A549 treated with ZK216348 at 1 μM for 4 hours (cell line): Measurements from ENCODE around the gene TTLL13. TPM values are rescaled to one million over a fixed set of nuclear protein-coding genes. Genes with fewer than 3 reads are reported as not detected.

Source experiments
- total RNA-seq: library from RNA; stranded (reverse); fragments of 200-300 nt; extraction: Qiagen RNA extraction; gene quantifications from 5 replicates; pipeline ENCODE4 v1.2.3, GENCODE V29; 2022; ENCODE audit warnings: low read depth

Gene TTLL13, protein sequence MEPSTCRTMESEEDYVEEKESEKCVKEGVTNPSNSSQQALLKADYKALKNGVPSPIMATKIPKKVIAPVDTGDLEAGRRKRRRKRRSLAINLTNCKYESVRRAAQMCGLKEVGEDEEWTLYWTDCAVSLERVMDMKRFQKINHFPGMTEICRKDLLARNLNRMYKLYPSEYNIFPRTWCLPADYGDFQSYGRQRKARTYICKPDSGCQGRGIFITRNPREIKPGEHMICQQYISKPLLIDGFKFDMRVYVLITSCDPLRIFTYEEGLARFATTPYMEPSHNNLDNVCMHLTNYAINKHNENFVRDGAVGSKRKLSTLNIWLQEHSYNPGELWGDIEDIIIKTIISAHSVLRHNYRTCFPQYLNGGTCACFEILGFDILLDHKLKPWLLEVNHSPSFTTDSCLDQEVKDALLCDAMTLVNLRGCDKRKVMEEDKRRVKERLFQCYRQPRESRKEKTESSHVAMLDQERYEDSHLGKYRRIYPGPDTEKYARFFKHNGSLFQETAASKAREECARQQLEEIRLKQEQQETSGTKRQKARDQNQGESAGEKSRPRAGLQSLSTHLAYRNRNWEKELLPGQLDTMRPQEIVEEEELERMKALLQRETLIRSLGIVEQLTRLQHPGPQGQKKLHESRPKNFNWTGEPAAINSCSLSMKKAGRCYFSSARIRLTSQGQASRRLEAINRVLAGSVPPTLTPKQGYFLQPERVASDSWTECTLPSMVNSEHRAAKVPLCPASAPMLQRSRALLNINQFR
- 0.11 to 0.43 TPM (median 0.16 TPM) in 4 of 5 replicates, not detected in the other for total RNA-seq

DNA sequence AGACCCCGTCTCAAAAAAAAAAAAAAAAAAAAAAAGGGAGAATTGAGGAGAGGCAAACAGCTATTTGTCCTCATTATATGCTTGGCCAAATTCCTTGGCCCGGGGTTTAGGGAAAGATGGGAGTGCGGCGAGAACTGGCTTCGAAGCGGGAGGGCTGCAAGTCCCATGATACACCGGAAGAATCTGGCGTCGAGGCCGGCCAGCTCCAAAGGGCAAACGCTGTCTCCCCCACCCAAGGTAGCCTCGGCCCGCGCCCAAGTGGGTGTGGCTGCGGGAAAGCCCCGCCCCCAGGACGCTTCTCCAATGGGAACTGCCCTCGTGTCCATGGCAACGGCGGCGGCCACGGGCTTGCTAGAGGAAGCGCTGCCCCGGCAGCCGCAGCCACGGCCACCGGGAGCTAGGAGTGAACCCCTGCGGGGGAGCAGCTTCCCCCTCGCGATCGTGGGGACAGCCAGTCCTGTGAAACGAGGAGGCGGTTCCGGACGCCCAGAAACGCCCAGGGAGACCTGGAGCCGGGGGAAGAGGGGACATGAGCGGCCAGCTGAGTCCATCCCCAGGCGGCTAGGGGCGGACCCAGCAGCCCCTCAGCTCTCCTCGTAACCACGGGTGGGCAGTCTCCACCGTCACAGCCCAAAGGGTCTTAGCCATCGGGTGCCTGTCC is at the start of gene TTLL13:
Gene TTLL13 (plus strand): TSS at position 354 of the 661 bp plus-strand sequence. CDS start 1,075 bp downstream, outside the sequence.

DNA sequence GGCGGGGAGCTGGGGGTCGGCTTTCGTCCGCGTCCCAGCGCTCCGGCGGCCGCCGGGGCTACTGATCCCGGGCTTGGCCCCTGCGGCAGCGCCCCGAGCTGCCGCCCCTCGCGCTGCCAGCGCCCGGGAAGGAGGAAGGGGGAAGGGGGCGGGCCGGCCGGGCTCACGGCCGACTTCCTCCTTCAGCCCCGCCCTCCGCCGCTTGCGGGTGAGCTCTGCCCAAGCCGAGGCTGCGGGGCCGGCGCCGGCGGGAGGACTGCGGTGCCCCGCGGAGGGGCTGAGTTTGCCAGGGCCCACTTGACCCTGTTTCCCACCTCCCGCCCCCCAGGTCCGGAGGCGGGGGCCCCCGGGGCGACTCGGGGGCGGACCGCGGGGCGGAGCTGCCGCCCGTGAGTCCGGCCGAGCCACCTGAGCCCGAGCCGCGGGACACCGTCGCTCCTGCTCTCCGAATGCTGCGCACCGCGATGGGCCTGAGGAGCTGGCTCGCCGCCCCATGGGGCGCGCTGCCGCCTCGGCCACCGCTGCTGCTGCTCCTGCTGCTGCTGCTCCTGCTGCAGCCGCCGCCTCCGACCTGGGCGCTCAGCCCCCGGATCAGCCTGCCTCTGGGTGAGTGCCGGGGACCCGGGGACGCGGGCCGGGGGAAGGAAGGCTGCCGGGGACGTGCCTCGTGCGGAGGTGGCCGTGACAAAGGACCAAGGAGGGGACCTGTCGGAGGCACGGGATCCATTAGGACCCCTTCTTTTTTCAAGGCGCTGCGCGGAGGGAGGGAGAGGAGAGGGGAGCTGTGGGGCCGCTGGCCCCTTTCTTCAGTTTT is 48.0 kb upstream of the TTLL13 start, which contains the start of gene SEMA4B:
Gene SEMA4B (plus strand): TSS at position 201 of the 814 bp plus-strand sequence. CDS start 249 bp downstream, at position 450.

GRCh38 chr15:90233387-90234095 is 15.8 kb upstream of the TTLL13 start, which contains the start of gene CIB1:
TSS of gene CIB1 (minus strand) at chr15:90233941. CDS start at chr15:90233885, 56 bp downstream.

DNA sequence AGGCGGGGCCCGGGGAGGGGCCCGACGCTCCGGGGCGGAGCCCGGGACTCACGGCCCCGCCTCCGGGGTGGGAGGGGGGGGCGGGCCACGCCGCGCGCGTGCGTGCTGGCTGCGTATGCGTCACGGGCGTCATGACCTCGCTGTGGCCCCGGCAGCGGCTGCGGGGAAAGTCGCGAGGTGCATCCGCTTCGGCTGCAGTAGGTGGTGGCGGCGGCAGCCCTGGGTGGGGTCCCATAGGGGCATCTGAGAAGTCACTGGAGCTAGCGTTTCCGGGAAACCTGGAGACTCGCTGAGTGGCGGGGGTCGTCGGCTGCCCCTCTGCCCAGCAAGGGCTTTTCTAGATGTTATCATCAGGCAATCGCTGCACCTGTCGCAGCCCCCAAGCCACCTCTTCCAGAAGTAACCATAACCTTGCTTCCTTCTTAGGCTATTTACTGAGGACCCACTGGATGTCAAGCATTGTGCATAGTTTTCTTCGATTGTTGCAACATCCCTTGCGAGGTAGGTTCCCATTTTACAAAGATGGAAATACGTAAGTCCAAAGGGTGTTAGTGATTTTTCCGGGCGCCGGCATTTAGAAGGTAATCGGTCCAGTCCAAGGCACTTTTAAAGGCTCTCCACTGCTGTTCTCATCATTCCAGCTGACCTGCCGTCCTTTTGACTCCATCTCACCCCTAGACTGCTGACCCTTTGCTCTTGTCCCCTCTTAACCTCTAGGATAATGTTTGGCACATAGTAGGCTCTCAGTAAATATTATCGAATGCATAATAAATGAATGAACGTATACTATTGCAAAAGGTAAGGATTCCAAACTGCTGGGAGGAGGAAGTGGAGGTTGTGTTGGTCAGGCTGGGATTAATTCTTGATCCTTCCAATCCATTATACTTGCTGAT is 15.0 kb upstream of the TTLL13 start, which contains the start of gene GDPGP1:
Gene GDPGP1 (plus strand): TSS at position 114 of the 893 bp plus-strand sequence. CDS start 6,700 bp downstream, outside the sequence.

GRCh38 chr15:90265271-90266060 is 16.1 kb downstream of the TTLL13 start, which contains the start of gene NGRN:
TSS of gene NGRN (plus strand) at chr15:90265672. CDS start at chr15:90265713, 41 bp downstream.

Other genes with a start within 250 kb of the TTLL13 start
- gene ZNF710, start 248.2 kb upstream of the TTLL13 start, total RNA-seq: 12.3 to 16.3 TPM (median 15.9 TPM) in 5 replicates
- gene IDH2, start 147.1 kb upstream of the TTLL13 start, total RNA-seq: 37.7 to 52.5 TPM (median 43.7 TPM) in 5 replicates
- 65.5 to 114 TPM (median 101 TPM) in 5 replicates for gene SEMA4B, start 48.2 kb upstream of the TTLL13 start, total RNA-seq
- gene CIB1, start 15.6 kb upstream of the TTLL13 start, total RNA-seq: 168 to 225 TPM (median 205 TPM) in 5 replicates
- gene GDPGP1, start 15.3 kb upstream of the TTLL13 start, total RNA-seq: 3.7 to 5.7 TPM (median 4.7 TPM) in 5 replicates
- gene NGRN, start 16.1 kb downstream of the TTLL13 start, total RNA-seq: 93.9 to 114 TPM (median 111 TPM) in 5 replicates
- gene ZNF774, start 102.7 kb downstream of the TTLL13 start, total RNA-seq: 0.62 to 1.7 TPM (median 1.0 TPM) in 5 replicates
- gene IQGAP1, start 138.7 kb downstream of the TTLL13 start, total RNA-seq: 137 to 278 TPM (median 151 TPM) in 5 replicates